Mesenchymal stem cell (in vitro differentiated cells and primary cell): ENCODE data around the gene USP25.

Experiments
- DNase-seq: peaks from one replicate; pipeline ENCODE4 v3.0.0-alpha.2; 2013
- H2AFZ ChIP-seq: one replicate; pipeline ENCODE4 v1.6.1; 2013; ENCODE audit warnings: low read depth, mild to moderate bottlenecking, control low read depth, inconsistent platforms, low read length, moderate library complexity
- H2AK5ac ChIP-seq: 2 replicates; pipeline ENCODE4 v1.6.1; 2013; ENCODE audit warnings: low read length, moderate library complexity, mild to moderate bottlenecking, inconsistent platforms; ENCODE audit not compliant: severe bottlenecking
- H2BK120ac ChIP-seq: one replicate; pipeline ENCODE4 v1.6.1; 2013; ENCODE audit warnings: low read depth, mild to moderate bottlenecking, inconsistent platforms, low read length, moderate library complexity
- H2BK12ac ChIP-seq, 2 experiments: one replicate each; pipeline ENCODE4 v1.6.1; 2013; ENCODE audit warnings: inconsistent platforms in 2 of 2, low read length in 2 of 2, mild to moderate bottlenecking in 2 of 2, moderate library complexity in 2 of 2, control low read depth in 1 of 2
- H2BK15ac ChIP-seq: one replicate; pipeline ENCODE4 v1.6.1; 2013; ENCODE audit warnings: mild to moderate bottlenecking, low read depth, inconsistent platforms; ENCODE audit not compliant: poor library complexity, severe bottlenecking
- H2BK5ac ChIP-seq: 2 replicates; pipeline ENCODE4 v1.6.1; 2013; ENCODE audit warnings: low read depth, mild to moderate bottlenecking, low read length, control low read depth, inconsistent platforms; ENCODE audit not compliant: poor library complexity, severe bottlenecking
- H3K14ac ChIP-seq, 2 experiments: one replicate each; pipeline ENCODE4 v1.6.1; 2013; ENCODE audit warnings: inconsistent platforms in 2 of 2, low read length in 2 of 2, control low read depth in 1 of 2, mild to moderate bottlenecking in 1 of 2, moderate library complexity in 1 of 2
- H3K18ac ChIP-seq, 2 experiments: one replicate each; pipeline ENCODE4 v1.6.1; 2013; ENCODE audit warnings: inconsistent platforms in 2 of 2, low read length in 2 of 2, control low read depth in 1 of 2, low read depth in 1 of 2, mild to moderate bottlenecking in 1 of 2
- H3K23ac ChIP-seq, 2 experiments: one replicate each; pipeline ENCODE4 v1.6.1; 2013; ENCODE audit warnings: inconsistent platforms in 2 of 2, low read length in 2 of 2, mild to moderate bottlenecking in 2 of 2, moderate library complexity in 2 of 2, control low read depth in 1 of 2
- H3K27ac ChIP-seq: 2 replicates; pipeline ENCODE4 v1.5.1; 2013; ENCODE audit warnings: mild to moderate bottlenecking, moderate library complexity, low read length, control low read depth, inconsistent platforms; ENCODE audit not compliant: poor library complexity, severe bottlenecking
- H3K27me3 ChIP-seq, 2 experiments: 2 replicates each; pipeline versions ENCODE4 v1.6.1 to v1.7.0; 2013; ENCODE audit warnings: low read length in 2 of 2, mild to moderate bottlenecking in 2 of 2, moderate library complexity in 2 of 2, control low read depth in 1 of 2, inconsistent platforms in 1 of 2; ENCODE audit not compliant: control insufficient read depth in 1 of 2, insufficient read depth in 1 of 2
- H3K36me3 ChIP-seq, 2 experiments: 2 replicates each; pipeline versions ENCODE4 v1.6.1 to v1.7.0; 2013; ENCODE audit warnings: low read length in 2 of 2, control low read depth in 1 of 2, inconsistent platforms in 1 of 2, low read depth in 1 of 2, mild to moderate bottlenecking in 1 of 2; ENCODE audit not compliant: insufficient read depth in 2 of 2, control insufficient read depth in 1 of 2
- H3K4ac ChIP-seq, 2 experiments: one replicate each; pipeline ENCODE4 v1.6.1; 2013; ENCODE audit warnings: inconsistent platforms in 2 of 2, low read length in 2 of 2, mild to moderate bottlenecking in 2 of 2, moderate library complexity in 2 of 2, control low read depth in 1 of 2, low read depth in 1 of 2
- H3K4me1 ChIP-seq: 2 replicates; pipeline ENCODE4 v1.6.1; 2013; ENCODE audit warnings: low read depth, low read length, control low read depth; ENCODE audit not compliant: control insufficient read depth, insufficient read depth
- H3K4me2 ChIP-seq: 2 replicates; pipeline ENCODE4 v1.6.1; 2013; ENCODE audit warnings: low read length, mild to moderate bottlenecking, inconsistent platforms; ENCODE audit not compliant: poor library complexity, severe bottlenecking
- H3K4me3 ChIP-seq, 2 experiments: 2 replicates each; pipeline versions ENCODE4 v1.5.1 to v1.7.0; 2013; ENCODE audit warnings: low read length in 2 of 2, mild to moderate bottlenecking in 2 of 2, control low read depth in 1 of 2, low read depth in 1 of 2; ENCODE audit not compliant: insufficient read depth in 1 of 2
- H3K79me1 ChIP-seq: replicated peaks from 2 replicates; pipeline ENCODE4 v1.6.1; 2013; ENCODE audit warnings: mild to moderate bottlenecking, control low read depth, low read length, inconsistent platforms; ENCODE audit not compliant: poor library complexity, severe bottlenecking
- H3K9ac ChIP-seq: 2 replicates; pipeline ENCODE4 v1.7.0; 2013; ENCODE audit warnings: mild to moderate bottlenecking, low read length, moderate library complexity
- H3K9me3 ChIP-seq: 2 replicates; pipeline ENCODE4 v1.7.0; 2013; ENCODE audit warnings: mild to moderate bottlenecking, low read length; ENCODE audit not compliant: control insufficient read depth
- H4K8ac ChIP-seq: one replicate; pipeline ENCODE4 v1.6.1; 2013; ENCODE audit warnings: inconsistent platforms, mild to moderate bottlenecking, low read length, moderate library complexity
- H4K91ac ChIP-seq: one replicate; pipeline ENCODE4 v1.6.1; 2013; ENCODE audit warnings: mild to moderate bottlenecking, low read length, inconsistent platforms
- WGBS: methylation state at CpG from one replicate; pipeline ENCODE4 v1.1.7; 2013; ENCODE audit warnings: mixed read lengths; 5-methylcytosine and 5-hydroxymethylcytosine counted together

Gene USP25

GRCh38 chr21:15722591-15723324, 7.0 kb upstream of the USP25 start:
- Histone ChIP-seq H3K9ac (no peak overlapping the region), H3K27ac (no peak overlapping the region), H3K23ac (no peak overlapping the region), H2AK5ac (no peak overlapping the region), H3K18ac (no peak overlapping the region), H2BK12ac (no peak overlapping the region), H2AFZ (no peak overlapping the region), H3K9me3 (no peaks in the 10 kb centered on the region), H4K91ac (no peak overlapping the region), H3K36me3 (no peaks in the 10 kb centered on the region), H4K8ac (no peak overlapping the region), H2BK5ac (no peak overlapping the region), H3K4me2 (no peak overlapping the region), H3K4me1 (no peaks in the 10 kb centered on the region), H2BK15ac (no peak overlapping the region), H3K79me1 (no peaks in the 10 kb centered on the region), H3K4me3 (no peak overlapping the region), H3K27me3 (no peaks in the 10 kb centered on the region), H3K14ac (no peak overlapping the region), H3K4ac (no peak overlapping the region), H2BK120ac (no peak overlapping the region)
- no peak for DNase-seq
- 50% methylated on average over 2 of the region's 4 CpGs for WGBS

- no peaks in the 10 kb centered on the region for H3K27me3 ChIP-seq
- DNase-seq, result no peak
- H3K23ac ChIP-seq, result no peak overlapping the region
- WGBS, result 92% methylated on average over 2 of the region's 3 CpGs
- H3K4me3 ChIP-seq, result no peak overlapping the region
- no peak overlapping the region for H3K18ac ChIP-seq
- no peak overlapping the region for H4K8ac ChIP-seq
- no peaks in the 10 kb centered on the region for H3K36me3 ChIP-seq
- no peak overlapping the region for H2BK5ac ChIP-seq
- H2AK5ac ChIP-seq, result no peak overlapping the region
- H3K9ac ChIP-seq, result no peak overlapping the region
- H4K91ac ChIP-seq, result no peak overlapping the region
- H3K14ac ChIP-seq, result no peak overlapping the region
- no peak overlapping the region for H2AFZ ChIP-seq
- H2BK15ac ChIP-seq, result no peak overlapping the region
- H2BK120ac ChIP-seq, result no peak overlapping the region
- H3K27ac ChIP-seq, result no peak overlapping the region
- no peak overlapping the region for H2BK12ac ChIP-seq
- H3K9me3 ChIP-seq, result no peaks in the 10 kb centered on the region
- H3K4me2 ChIP-seq, result no peak overlapping the region
- no peaks in the 10 kb centered on the region for H3K79me1 ChIP-seq
- H3K4ac ChIP-seq, result no peak overlapping the region
- peaks cover 2% of the 10 kb centered on the region for H3K4me1 ChIP-seq
These were observed 3.8 kb upstream of the USP25 start for GRCh38 chr21:15725949-15726348.

GRCh38 chr21:15728046-15728445, 1.7 kb upstream of the USP25 start:
- no peak overlapping the region for H2AFZ ChIP-seq

GRCh38 chr21:15729346-15729673, 472 bp upstream of the USP25 start:
- Histone ChIP-seq H3K4me1 (peaks cover 2% of the 10 kb centered on the region), H3K4ac (no peak overlapping the region), H2AFZ (peak overlapping the region; percentile 86), H3K23ac (no peak overlapping the region), H3K27me3 (no peaks in the 10 kb centered on the region), H3K27ac (peak overlapping the region; percentile 67), H4K8ac (peak overlapping the region; percentile 88), H2BK15ac (peak overlapping the region; percentile 83), H2BK120ac (no peak overlapping the region), H3K9me3 (no peaks in the 10 kb centered on the region), H3K4me3 (peak overlapping the region; percentile 87 to 99), H3K4me2 (peak overlapping the region; percentile 79), H3K9ac (peak overlapping the region; percentile 83), H4K91ac (peak overlapping the region; percentile 90), H2AK5ac (no peak overlapping the region), H3K79me1 (no peaks in the 10 kb centered on the region), H3K36me3 (no peaks in the 10 kb centered on the region), H2BK12ac (peak overlapping the region; percentile 54 to 72), H2BK5ac (no peak overlapping the region), H3K14ac (no peak overlapping the region), H3K18ac (peak overlapping the region; percentile 86 to 92)
- 19% methylated on average over 9 of the region's 11 CpGs for WGBS
- no peak for DNase-seq

More at GRCh38 chr21:15728046-15728445, 1.7 kb upstream of the USP25 start:
- Histone ChIP-seq H4K91ac (no peak overlapping the region), H3K18ac (no peak overlapping the region), H3K9me3 (no peaks in the 10 kb centered on the region), H2AK5ac (no peak overlapping the region), H3K4me3 (no peak overlapping the region), H3K9ac (no peak overlapping the region), H2BK15ac (no peak overlapping the region), H3K27ac (no peak overlapping the region), H3K4me1 (peaks cover 2% of the 10 kb centered on the region), H3K4me2 (no peak overlapping the region), H2BK120ac (no peak overlapping the region), H4K8ac (no peak overlapping the region), H3K27me3 (no peaks in the 10 kb centered on the region), H3K36me3 (no peaks in the 10 kb centered on the region), H3K79me1 (no peaks in the 10 kb centered on the region), H3K23ac (no peak overlapping the region), H3K14ac (no peak overlapping the region), H3K4ac (no peak overlapping the region), H2BK12ac (no peak overlapping the region), H2BK5ac (no peak overlapping the region)
- DNase-seq, result no peak
- WGBS, result 100% methylated on average over 3 of the region's 3 CpGs
